ENCODE measurements around the gene CXCR6.
"Not testable (repeated sequence)": the region's sequence is repeated elsewhere in the genome, so short reads cannot be mapped to it uniquely, and the experiment has no call there.

CXCR6 gene

GRCh38 chr3:45990181-45990580, 46.9 kb downstream of the CXCR6 start:
- no peak for DNase-seq (ENCODE audit: low read depth)

- no peak for DNase-seq (ENCODE audit: low read depth)
These were observed 48.1 kb downstream of the CXCR6 start for GRCh38 chr3:45991341-45991740.

- no peak for DNase-seq (ENCODE audit: low read depth)
These were observed 49.0 kb downstream of the CXCR6 start for GRCh38 chr3:45992133-45992729.

GRCh38 chr3:45992821-45993221, 49.6 kb downstream of the CXCR6 start:
- no peak for DNase-seq (ENCODE audit: low read depth)

DNA sequence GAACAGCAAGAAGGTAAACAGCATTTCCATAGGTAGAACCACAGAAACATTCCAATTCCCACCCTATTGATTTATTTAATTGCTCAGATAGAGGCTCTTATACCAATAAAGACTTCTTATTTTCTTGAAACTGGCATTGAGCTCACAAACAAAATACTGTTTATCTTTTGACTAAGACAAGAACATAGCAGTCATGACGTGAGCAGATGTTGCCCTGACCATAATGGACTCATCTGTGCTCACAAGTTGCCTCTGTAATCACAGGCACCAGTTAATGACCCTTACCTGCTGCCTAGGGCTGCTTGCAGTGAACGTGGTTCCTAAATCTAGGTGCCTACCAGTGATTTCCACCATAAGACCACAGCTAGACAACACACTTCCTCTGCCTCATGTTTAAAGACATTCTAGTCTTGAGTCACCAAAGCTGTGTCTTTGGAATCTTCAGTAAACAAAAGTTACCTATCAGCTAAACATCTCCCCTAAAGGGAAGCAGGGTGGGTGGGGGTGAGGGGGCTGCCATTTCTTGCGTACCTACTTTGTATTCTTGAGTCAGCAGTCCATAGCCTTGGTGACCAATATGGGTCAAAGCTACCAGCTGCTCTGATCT, 50.3 kb downstream of the CXCR6 start:
- DNase-seq (ENCODE audit: low read depth), result no peak

- no peak for DNase-seq (ENCODE audit: low read depth)
These were observed 51.4 kb downstream of the CXCR6 start for GRCh38 chr3:45994419-45995235.

- DNase-seq (ENCODE audit: low read depth), result peak; percentile 80
These were observed 52.2 kb downstream of the CXCR6 start, which contains the start of gene FYCO1 for GRCh38 chr3:45995236-45996192. TSS of gene FYCO1 (minus strand) at chr3:45995824. CDS start at chr3:45984910, 10,914 bp downstream.

DNA sequence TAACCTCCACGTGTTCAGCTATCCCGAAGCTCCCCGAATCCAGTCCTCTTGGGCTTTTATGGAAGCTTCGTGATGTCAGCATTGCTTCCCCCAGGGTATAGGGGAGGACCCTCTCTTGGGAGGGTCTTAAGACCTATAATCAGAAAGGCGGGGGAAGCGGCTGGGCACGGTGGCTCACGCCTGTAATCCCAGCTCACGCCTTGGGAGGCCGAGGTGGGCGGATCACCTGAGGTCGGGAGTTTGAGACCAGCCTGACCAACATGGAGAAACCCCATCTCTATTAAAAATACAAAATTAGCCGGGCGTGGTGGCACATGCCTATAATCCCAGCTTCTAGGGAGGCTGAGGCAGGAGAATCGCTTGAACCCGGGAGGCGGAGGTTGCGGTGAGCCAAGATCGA, 54.2 kb downstream of the CXCR6 start:
- DNase-seq (ENCODE audit: low read depth), result not testable (repeated sequence)

DNA sequence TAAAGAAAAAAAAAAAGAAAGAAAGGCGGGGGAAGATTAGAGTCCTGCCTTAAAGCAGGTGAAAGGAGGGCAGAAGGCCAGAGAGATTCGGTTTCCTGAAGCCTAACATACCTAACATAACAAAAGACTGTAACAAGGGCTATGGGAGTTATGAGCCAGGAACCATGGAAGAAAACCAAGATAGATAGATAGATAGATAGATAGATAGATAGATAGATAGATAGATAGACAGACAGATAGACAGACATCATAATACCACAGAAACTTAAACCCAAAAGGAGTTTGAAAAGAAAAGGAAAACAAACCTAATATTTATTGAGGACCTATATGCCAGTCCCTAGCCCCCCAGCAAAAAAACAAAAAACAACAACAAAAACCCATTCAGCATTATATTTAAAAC, 54.7 kb downstream of the CXCR6 start:
- DNase-seq (ENCODE audit: low read depth), result no peak

Data from stimulated activated CD8-positive, alpha-beta memory T cell treated with anti-CD3 and anti-CD28 coated beads, Interleukin-7, amount 100 ng/mL, for 24 hours (primary cell).